ENCODE measurements around the gene GPR21.
A peak's percentile ranks its signal among the peaks of the same experiment; 100 is the strongest.

Gene GPR21

DNA sequence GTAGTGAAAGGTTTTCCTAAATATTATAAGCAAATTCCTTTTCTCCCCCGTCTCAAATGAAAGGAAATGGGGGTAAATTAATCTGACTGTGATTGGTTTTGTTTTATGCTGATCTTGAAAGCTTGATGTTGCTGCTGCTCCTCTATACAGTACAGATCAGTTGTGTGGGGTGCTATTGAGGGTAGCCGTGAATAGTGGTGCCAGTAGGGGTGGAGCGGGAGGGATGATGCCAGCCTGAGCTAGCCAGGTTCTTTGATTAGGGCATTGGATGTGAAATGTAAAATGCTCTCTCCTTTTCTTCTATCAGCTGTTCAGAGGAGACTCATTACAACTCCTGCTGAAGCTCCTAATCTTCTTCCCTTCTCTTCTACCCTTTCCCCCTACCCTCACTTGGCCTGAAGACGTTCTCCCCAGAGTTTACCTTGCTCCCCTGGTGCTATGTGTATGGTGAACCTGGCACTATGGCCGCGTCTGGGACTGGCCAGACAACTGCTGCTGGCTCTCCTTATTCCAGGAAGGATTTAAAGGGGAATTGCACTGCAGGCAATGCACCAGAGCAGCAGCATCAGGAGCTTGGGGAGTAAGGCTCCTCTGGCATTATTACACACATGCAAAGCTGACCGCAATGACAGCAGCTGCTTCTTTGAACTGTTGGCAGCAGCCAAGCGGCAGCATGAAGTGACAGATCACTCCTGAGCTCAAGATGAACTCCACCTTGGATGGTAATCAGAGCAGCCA is 566 bp downstream of the GPR21 start:
- DNase-seq (ENCODE audit: low read depth in 2 of 2) = no peak

- DNase-seq (ENCODE audit: low read depth in 2 of 2) = no peak
Observed at GRCh38 chr9:123034881-123035510, 1.5 kb downstream of the GPR21 start.

DNA sequence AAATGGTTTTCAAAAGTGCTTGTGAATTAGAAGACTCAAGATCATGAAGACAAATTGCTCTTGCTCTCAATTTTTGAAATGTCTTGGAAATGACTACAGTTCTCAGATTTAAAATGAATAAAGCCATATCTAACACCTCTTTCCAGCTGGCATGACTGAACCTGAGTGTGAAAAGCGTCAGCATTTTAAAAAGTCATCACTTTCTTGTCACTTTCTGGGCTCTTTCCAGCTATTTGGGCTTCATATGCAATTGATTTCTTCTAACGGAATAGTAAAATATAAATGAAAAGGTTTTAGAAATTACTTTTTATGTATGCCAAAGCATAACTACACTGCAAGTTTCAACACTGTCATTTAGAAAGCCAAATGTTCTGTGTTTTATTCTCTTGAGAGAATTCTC is 2.3 kb downstream of the GPR21 start:
- DNase-seq (ENCODE audit: low read depth in 2 of 2) = no peak

GRCh38 chr9:123036893-123037545 is 3.6 kb downstream of the GPR21 start:
- no peak for DNase-seq (ENCODE audit: low read depth in 2 of 2)

DNA sequence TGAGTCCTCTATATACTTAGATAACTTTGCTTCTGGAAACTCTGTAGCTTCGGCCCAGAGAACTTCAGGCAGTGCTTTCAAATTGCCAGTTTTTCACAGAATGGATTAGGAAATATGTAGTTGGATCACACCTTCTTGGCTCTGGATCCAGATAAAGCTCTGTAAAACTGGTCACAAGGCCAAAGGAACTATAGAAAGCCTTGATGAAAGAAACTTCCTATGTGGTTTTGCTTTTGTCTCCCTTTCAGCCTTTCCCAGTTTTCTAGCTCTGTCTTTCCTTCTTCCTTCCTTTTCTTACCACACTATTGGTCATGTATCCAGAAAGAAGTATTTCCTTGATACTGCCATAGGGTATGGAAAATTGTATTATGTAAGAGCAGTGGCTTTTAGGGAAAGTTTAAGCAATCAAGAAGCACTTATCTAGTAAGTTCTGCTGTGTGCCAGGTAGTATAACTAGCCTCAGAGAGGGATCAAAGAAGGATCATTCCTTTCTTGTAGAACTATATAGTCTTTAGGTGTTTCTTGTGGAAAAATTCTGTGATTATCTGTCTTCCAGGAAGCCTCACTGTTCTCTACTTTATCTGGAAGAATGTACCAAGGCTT is 6.3 kb downstream of the GPR21 start:
- no peak for DNase-seq (ENCODE audit: low read depth in 2 of 2)

DNA sequence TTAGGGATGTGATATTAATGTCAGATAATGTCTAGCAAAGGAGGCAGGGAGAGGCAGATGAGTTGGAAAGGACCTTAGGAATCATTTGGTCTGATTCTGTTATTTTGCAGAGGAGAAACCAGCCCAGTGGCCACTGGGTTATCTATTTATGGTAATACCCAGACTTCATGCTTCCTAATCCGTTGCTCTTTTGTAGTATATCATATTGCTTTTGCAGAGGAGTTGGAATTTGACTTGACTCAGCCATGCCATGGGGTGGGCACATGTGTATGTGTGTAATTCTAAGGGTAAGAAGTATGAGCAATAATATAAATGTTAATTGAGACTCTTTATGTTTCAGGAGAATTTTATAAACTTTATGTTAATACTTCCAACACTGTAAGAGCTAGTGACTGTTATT is 7.3 kb downstream of the GPR21 start:
- DNase-seq (ENCODE audit: low read depth in 2 of 2) = no peak

- no peak for DNase-seq (ENCODE audit: low read depth in 2 of 2)
Observed at GRCh38 chr9:123041489-123041888, 8.0 kb downstream of the GPR21 start.

DNA sequence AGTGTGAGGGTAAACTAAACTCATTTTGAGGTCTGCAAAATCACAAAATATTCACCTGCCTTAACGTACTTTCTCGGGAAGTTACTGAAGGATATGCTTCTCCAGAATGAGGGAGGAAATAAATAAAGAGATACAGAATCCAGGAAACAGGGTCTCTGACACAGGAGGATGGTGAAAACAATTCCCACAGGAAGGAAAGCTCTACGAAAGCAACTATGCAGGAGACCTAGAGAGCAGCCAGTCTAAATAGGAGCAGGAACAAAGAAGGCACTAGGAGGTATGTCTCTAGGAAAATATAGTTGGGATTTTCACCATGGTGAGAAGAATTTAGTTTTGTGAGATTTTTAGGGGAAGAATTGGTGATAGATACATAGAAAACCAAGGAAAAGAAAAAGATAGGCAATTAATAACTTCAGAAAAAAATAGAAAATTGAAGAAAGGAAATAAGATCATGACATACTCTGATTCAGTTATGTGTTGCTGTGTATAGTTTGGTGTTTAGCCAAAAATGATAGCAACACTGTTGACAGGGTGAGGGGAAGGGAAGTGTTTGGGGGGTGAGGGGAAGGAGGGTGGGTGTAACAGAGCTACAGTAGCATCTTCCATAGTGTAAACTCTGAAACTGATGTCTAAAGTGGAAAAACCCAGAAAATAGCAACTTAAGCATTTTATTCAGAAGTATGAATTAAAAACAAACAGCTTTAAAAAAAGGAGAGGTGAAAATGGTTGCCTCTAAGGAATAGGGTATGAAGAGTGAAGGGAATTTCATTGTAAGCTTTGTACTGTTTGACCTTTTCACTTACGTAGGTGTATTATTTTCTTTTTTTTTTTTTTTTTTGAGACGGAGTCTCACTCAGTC is 9.8 kb downstream of the GPR21 start:
- no peak for DNase-seq (ENCODE audit: low read depth in 2 of 2)

- peak; percentile 97 for DNase-seq (ENCODE audit: low read depth in 2 of 2)
Observed at GRCh38 chr9:123044586-123044985, 11.1 kb downstream of the GPR21 start.

- no peak for DNase-seq (ENCODE audit: low read depth in 2 of 2)
Observed at GRCh38 chr9:123046406-123047195, 13.1 kb downstream of the GPR21 start.

- DNase-seq (ENCODE audit: low read depth in 2 of 2) = peak; percentile 74 to 76
Observed at GRCh38 chr9:123048748-123049147, 15.3 kb downstream of the GPR21 start.

DNA sequence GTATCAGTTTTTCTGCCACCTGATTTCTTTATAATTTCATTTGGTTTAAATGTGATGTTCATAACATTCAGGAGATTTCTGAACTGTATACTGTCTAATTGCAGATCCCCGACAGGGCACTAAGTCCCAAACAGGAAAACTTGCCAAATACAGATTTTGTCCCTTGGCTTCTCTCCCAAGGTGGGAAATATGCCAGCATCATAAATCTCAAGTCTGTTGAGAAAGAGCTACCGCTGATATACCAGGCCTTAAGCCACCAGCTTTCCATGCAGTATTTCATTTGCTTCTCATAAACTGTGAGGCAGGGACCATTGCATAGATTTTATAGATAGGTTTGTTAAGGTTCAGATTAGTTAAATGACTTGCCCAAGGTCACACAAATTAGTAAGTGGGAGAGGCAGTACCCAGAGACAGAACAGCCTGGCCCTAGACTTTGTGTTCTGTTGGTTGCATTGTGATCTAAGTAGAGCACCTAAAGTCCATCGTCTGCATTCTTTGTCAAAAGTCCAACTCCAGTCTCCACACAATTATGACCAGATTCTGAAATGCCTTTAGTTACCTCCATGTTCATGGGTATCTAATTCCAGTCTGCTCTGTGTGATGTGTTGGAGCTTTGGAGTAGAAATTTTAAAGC is 16.2 kb downstream of the GPR21 start:
- DNase-seq (ENCODE audit: low read depth in 2 of 2) = peak; percentile 64 to 67

GRCh38 chr9:123053046-123053445 is 19.6 kb downstream of the GPR21 start:
- DNase-seq (ENCODE audit: low read depth in 2 of 2) = no peak

- no peak for DNase-seq (ENCODE audit: low read depth in 2 of 2)
Observed at GRCh38 chr9:123053711-123054110, 20.2 kb downstream of the GPR21 start.

DNA sequence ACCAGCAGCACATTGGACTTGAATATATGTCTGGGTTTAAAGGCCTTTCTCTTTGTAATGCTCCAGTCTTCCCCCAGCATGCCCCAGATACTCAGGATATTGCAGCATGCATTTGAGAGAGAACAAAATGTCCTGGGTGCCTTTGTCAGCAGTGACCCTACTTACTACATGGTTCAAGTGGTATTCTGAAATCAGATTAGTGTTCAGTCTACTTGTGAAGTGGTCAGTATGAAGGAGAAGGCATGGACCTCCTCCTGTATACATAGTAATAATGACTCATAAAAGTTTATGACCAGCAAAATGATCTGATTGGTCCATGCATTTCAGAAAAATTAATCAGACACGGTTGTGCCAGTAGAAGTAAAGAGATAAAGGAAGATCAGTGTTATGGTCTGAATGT is 25.4 kb downstream of the GPR21 start:
- DNase-seq (ENCODE audit: low read depth in 2 of 2) = no peak

GRCh38 chr9:123059472-123060220 is 26.2 kb downstream of the GPR21 start:
- DNase-seq (ENCODE audit: low read depth in 2 of 2) = no peak

GRCh38 chr9:123061216-123061615 is 27.7 kb downstream of the GPR21 start:
- no peak for DNase-seq (ENCODE audit: low read depth in 2 of 2)

GRCh38 chr9:123062351-123063176 is 29.1 kb downstream of the GPR21 start:
- no peak for DNase-seq (ENCODE audit: low read depth in 2 of 2)

GRCh38 chr9:123063177-123063598 is 29.7 kb downstream of the GPR21 start:
- peak; percentile 80 to 81 for DNase-seq (ENCODE audit: low read depth in 2 of 2)

Data from fibroblast of skin of left quadriceps (primary cell).